ENCODE data around the gene TMEM167B.

GRCh38 chr1:109091839-109092193 is 1.3 kb downstream of the TMEM167B start:
- TF ChIP-seq EZH2 (IDR thresholded peaks at IDR 0.05; ENCODE audit: insufficient read depth, poor library complexity, severe bottlenecking) (no peak), EZH2phosphoT487 (IDR thresholded peaks at IDR 0.05; ENCODE audit: insufficient read depth, low read depth) (no peak)

Measured in GM23248 (cell line).